DND-41 (cell line): ENCODE results near the gene CAT.

Experiments used
- ATAC-seq: fragments of 200-7000 bp; cut with Tn5 transposase; 3 replicates; pipeline ENCODE4 v1.9.1; 2021; ENCODE audit warnings: low read depth; ENCODE audit not compliant: insufficient read depth
- DNase-seq: peaks from one replicate; pipeline ENCODE4 v3.0.0-alpha.2; 2020
- H2AFZ ChIP-seq: 2 replicates; pipeline ENCODE4 v1.6.0; 2012; ENCODE audit warnings: low read depth, low read length
- H3K27ac ChIP-seq: 2 replicates; pipeline ENCODE4 v1.5.1; 2012; ENCODE audit warnings: low read length, inconsistent platforms
- H3K27me3 ChIP-seq: fragments of 200-600 bp; sonication (generic); 2 replicates; pipeline ENCODE4 v1.6.0; 2012; ENCODE audit warnings: low read length, mild to moderate bottlenecking, inconsistent platforms; ENCODE audit not compliant: insufficient read depth, poor library complexity
- H3K36me3 ChIP-seq: 2 replicates; pipeline ENCODE4 v1.5.1; 2012; ENCODE audit warnings: low read length, inconsistent platforms; ENCODE audit not compliant: insufficient read depth
- H3K4me1 ChIP-seq: 2 replicates; pipeline ENCODE4 v1.5.1; 2012; ENCODE audit warnings: mild to moderate bottlenecking, low read length; ENCODE audit not compliant: insufficient read depth
- H3K4me2 ChIP-seq: 2 replicates; pipeline ENCODE4 v1.6.0; 2012; ENCODE audit warnings: mild to moderate bottlenecking, moderate library complexity, low read length, inconsistent platforms; ENCODE audit not compliant: insufficient read depth
- H3K4me3 ChIP-seq, 2 experiments: fragments of 200-600 bp in 1 of 2; shearing (Covaris generic) in 1 of 2; 2 replicates each; pipeline ENCODE4 v1.5.1; 2012 to 2016; ENCODE audit warnings: inconsistent platforms in 2 of 2, low read length in 2 of 2, mild to moderate bottlenecking in 2 of 2, low read depth in 1 of 2, moderate library complexity in 1 of 2
- H3K79me2 ChIP-seq: 2 replicates; pipeline ENCODE4 v1.6.0; 2012; ENCODE audit warnings: low read length, inconsistent platforms; ENCODE audit not compliant: insufficient read depth
- H3K9ac ChIP-seq: 2 replicates; pipeline ENCODE4 v1.6.0; 2012; ENCODE audit warnings: low read depth, mild to moderate bottlenecking, inconsistent platforms, low read length, moderate library complexity
- H3K9me3 ChIP-seq: 2 replicates; pipeline ENCODE4 v1.5.1; 2012; ENCODE audit warnings: low read length, moderate library complexity, mild to moderate bottlenecking, inconsistent platforms; ENCODE audit not compliant: insufficient read depth, severe bottlenecking
- H4K20me1 ChIP-seq: 2 replicates; pipeline ENCODE4 v1.6.0; 2012; ENCODE audit warnings: low read length; ENCODE audit not compliant: insufficient read depth
- EZH2 ChIP-seq: IDR thresholded peaks from 3 replicates; pipeline ENCODE4 v1.6.1; 2012; ENCODE audit warnings: borderline replicate concordance, low read depth, mild to moderate bottlenecking, moderate library complexity, low read length, inconsistent platforms; ENCODE audit not compliant: severe bottlenecking
- TF ChIP-seq, protein P1 (sequence below): IDR thresholded peaks from 2 replicates; pipeline ENCODE4 v1.5.1; 2012; ENCODE audit warnings: borderline replicate concordance, low read length, moderate library complexity, mild to moderate bottlenecking; ENCODE audit not compliant: poor library complexity, severe bottlenecking; ENCODE audit errors: extremely low read depth

CAT gene

DNA sequence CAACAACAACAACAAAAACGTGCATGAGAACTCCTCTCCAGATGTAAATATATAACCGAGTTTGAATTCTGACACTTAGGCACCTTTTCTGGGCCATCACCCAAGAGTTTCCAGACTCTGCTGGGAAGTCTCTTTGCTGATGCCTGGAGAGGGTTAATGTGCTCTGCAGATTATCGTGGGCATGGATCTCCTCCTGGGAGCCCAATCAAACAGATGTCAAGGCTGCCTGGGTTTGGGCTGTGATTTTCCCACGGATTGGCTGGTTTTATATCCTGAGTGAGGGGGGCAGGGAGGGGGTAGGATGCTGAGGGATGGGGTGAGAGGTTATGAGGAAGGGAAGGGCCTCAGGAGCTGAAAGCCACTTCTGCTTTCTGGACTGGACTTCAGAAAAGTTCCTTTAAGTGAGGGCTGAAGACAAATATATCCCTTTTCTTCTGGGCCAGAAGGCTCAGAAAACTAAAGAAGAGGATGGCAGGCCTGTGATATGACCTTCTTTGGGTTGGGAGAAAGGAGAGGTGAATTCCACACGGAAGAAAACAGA is 70.7 kb downstream of the CAT start:
- Histone ChIP-seq H3K27me3 (peaks cover 2% of the 10 kb centered on the region), H2AFZ (no peak overlapping the region), H4K20me1 (no peaks in the 10 kb centered on the region), H3K79me2 (no peaks in the 10 kb centered on the region), H3K4me1 (no peaks in the 10 kb centered on the region), H3K4me2 (no peak overlapping the region), H3K9me3 (no peaks in the 10 kb centered on the region), H3K4me3 (no peak overlapping the region), H3K9ac (no peak overlapping the region), H3K27ac (no peak overlapping the region), H3K36me3 (no peaks in the 10 kb centered on the region)
- ATAC-seq (no peak), DNase-seq (no peak)
- TF ChIP-seq, protein P1, sequence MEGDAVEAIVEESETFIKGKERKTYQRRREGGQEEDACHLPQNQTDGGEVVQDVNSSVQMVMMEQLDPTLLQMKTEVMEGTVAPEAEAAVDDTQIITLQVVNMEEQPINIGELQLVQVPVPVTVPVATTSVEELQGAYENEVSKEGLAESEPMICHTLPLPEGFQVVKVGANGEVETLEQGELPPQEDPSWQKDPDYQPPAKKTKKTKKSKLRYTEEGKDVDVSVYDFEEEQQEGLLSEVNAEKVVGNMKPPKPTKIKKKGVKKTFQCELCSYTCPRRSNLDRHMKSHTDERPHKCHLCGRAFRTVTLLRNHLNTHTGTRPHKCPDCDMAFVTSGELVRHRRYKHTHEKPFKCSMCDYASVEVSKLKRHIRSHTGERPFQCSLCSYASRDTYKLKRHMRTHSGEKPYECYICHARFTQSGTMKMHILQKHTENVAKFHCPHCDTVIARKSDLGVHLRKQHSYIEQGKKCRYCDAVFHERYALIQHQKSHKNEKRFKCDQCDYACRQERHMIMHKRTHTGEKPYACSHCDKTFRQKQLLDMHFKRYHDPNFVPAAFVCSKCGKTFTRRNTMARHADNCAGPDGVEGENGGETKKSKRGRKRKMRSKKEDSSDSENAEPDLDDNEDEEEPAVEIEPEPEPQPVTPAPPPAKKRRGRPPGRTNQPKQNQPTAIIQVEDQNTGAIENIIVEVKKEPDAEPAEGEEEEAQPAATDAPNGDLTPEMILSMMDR: no peak
- no peak for TF ChIP-seq EZH2

DNA sequence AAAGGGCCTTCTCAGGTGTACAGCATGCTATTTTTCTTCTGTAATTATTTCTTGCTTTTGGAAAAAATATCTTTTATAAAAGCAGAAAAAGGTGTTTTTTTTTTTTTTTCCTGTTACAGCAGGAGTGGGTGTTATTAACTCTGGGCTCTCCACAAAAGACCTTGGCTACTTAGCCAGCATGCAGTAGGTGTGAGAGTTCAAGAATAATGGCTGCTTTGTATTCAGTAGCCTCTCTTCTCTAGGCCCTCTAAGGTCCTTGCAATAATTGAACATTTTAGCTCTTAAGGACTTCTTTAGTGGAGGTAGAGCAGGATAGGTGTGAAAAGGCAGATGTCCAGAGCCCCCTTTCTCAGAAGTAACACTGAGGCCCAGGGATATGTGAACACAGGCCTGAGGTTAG is 71.5 kb downstream of the CAT start:
- Histone ChIP-seq H3K27me3 (peaks cover 2% of the 10 kb centered on the region), H2AFZ (no peak overlapping the region), H3K4me3 (no peak overlapping the region), H3K4me2 (no peak overlapping the region), H3K9me3 (no peaks in the 10 kb centered on the region), H3K27ac (no peak overlapping the region), H3K4me1 (no peaks in the 10 kb centered on the region), H3K36me3 (no peaks in the 10 kb centered on the region), H3K79me2 (no peaks in the 10 kb centered on the region), H4K20me1 (no peaks in the 10 kb centered on the region), H3K9ac (no peak overlapping the region)
- TF ChIP-seq EZH2: no peak
- TF ChIP-seq, protein P1: no peak
- no peak for DNase-seq
- no peak for ATAC-seq

DNA sequence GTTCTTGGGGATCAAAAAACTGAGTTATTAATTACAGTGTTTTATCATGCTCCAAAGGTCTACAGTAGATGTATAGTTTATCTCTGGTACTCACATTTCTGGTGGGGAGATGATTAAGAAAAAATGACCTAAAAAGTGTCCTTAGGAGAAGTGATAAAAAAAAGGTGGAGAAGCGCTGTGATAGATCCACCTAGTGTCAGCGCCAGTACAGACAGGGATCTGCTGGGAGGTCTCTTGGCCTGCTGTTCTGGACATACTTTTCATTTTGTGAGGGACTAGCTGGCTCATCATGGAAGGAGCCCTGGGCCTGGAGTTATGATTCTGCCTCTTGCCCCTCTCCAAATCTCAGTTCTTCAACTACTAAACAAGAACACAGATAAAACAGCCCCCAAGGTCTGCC is 71.9 kb downstream of the CAT start:
- DNase-seq (no peak), ATAC-seq (no peak)
- H2AFZ ChIP-seq: no peak overlapping the region
- H3K4me1 ChIP-seq: no peaks in the 10 kb centered on the region
- H3K36me3 ChIP-seq: no peaks in the 10 kb centered on the region
- H3K27ac ChIP-seq: no peak overlapping the region
- no peaks in the 10 kb centered on the region for H4K20me1 ChIP-seq
- H3K79me2 ChIP-seq: no peaks in the 10 kb centered on the region
- no peak overlapping the region for H3K9ac ChIP-seq
- no peaks in the 10 kb centered on the region for H3K9me3 ChIP-seq
- no peak overlapping the region for H3K4me2 ChIP-seq
- TF ChIP-seq, protein P1: no peak
- no peak overlapping the region for H3K4me3 ChIP-seq
- H3K27me3 ChIP-seq: peaks cover 2% of the 10 kb centered on the region
